ENCODE measurements around the gene CCDC27.

CCDC27 gene

DNA sequence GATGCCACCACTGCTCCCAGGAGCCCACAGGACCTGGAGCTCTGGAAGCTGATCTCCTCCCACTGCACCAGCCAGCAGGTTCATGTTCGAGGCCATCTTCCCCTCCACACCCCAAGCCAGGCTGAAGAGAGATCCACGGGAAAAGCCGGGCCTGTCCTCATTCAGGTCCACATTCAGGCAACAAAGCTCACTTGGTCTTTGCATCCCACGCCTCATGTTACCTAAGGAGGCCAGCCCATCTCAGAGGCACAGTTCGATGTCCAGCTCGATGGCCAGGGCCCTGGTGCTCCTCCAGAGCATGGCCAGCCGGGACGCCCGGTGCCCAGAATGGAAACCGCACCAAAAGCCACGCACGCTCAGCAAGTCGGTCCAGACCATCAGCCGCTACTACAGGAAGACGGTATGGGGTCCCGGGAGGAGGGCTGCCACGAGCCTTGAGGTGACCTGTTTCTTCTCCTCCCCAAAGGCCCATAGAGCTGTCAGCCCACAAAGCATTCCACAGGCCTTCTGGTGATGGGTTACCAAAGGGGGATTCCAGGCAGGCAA lies at the start of gene CCDC27:
Gene CCDC27 (plus strand): TSS at position 51 of the 546 bp plus-strand sequence. CDS start 32 bp downstream, at position 83.
- DNase-seq = no peak

GRCh38 chr1:3702528-3702927 lies 49.7 kb upstream of the CCDC27 start:
- no peak for DNase-seq

- no peak for DNase-seq
Observed at GRCh38 chr1:3702990-3703728, 49.1 kb upstream of the CCDC27 start.

DNA sequence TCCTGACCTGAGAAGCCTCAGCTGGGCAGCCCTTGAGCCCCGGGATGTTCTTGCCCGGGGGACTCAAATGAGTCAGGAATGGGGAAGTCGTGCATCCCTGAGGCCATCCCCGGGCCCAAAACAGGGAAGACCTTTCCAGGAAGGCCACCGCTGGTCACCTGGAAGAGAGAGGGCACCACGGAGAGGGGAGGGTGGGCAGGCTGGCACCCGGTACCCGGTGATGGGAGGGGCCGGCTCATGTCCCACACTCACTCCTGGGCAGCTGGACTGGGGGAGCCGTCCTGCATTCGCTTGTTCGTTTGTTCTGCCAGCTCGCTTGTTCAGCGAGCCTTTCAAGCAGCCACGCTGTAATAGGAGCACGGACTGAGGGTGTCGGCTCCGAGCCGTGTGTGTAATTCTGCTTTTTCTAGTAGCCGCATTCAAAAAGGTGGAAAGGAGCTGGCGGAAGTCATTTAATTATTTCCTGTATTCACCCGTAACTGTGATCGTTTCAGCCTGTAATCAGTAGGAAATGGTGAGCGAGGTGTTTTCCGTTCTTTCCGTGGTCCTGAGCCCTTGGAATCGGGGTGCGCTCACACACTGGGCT lies 48.4 kb upstream of the CCDC27 start:
- DNase-seq = no peak

DNA sequence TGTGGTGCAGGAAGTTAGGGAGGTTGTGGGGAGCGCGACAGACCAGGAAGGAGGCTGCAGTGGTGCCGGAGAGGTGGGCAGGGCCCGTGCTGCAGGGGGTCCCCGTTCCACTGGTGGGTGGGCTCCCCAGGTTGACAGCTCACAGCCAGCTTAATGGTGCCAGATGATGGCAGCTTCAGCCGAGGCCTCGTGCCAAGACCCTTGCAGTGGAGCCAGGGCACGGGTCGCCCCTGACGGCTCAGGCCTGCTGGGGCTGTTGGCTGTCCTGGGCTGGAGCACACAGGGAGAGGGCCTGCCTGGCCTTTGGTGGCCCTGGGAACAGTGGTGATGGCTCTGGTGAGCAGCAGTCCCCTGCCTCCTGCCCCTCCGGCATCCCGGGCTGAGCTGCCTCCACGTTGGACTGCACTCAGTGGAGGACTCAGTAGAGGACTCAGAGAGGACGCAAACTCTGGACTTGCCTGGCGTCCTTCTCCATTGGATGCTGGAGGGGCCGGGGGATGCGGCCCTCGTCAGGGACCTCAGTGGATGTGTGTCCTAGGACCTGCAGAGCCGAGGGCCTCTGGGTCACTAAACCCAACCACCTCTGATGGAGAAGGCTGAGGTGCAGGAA lies 46.8 kb upstream of the CCDC27 start:
- no peak for DNase-seq

DNA sequence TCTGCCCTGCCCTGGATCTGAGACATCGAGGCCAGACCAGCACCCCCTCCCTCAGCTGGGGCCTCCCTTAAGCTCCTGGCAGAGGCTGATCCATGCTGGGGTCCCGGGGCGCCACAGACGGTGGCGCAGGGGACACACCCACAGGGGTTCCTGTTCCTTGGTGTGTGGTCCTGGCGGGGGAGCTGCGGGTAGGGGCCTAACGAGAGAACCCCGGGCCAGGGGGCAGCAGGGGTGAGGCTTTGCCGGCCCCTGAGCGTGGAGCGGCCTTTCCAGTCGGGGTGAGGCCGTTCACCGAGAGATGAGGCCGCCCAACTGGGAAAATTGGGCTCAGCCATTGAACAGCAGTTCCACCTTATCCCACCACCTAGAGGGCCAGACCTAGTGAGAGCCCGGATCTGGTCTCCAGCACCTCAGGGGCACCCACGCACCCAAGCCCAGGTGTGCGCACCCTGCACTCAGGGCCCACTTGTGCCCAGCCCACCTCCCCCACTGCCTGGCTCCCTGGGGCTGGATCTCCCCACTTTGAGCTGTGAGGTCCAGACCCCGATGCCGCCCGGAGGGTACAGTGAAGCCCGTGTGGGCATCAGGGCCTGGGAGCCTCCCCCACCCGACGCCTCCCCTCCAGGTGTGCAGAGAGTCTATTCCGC lies 45.5 kb upstream of the CCDC27 start:
- no peak for DNase-seq

- DNase-seq = no peak
Observed at GRCh38 chr1:3707298-3707938, 44.8 kb upstream of the CCDC27 start.

GRCh38 chr1:3707939-3708328 lies 44.3 kb upstream of the CCDC27 start:
- no peak for DNase-seq

DNA sequence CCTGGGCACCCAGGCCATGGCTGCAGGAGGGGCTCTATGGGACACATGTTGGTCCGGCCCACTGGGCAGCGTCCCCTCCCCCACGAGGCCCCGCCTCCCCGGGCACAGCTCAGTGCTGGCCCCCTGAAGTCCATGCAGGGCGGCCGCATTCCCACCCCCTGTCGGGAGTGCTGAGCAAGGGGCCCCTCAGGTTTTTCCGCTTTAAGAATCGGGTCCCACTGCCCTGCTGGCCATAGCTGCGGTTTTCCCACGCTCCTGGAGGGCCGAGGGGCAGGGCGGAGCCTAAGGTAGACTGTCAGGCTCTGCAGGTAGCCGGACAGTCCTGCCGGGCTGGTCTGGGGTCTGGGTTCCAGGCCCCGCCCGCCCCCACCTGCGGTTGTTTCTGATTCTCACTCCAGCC lies 43.5 kb upstream of the CCDC27 start:
- no peak for DNase-seq

DNA sequence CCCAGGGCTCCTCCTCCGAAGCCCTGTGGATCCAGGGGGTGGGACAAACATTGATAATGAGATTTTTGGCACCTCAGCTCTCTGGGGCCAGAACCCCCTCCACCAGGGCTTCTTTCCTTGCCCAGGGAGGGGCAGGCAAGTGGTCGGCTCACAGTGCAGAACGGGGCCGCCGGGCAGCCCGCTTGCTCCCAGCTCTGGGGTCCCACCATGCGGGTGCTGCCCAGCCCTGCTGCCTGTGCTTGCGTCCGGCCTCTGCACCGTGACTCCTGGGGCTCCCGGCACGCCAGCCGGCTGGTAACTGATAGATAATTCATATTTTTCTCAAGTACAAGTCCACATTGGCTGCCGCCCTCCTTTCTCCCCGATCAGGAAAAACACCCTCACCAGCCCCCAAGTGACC lies 42.0 kb upstream of the CCDC27 start:
- DNase-seq = no peak

DNA sequence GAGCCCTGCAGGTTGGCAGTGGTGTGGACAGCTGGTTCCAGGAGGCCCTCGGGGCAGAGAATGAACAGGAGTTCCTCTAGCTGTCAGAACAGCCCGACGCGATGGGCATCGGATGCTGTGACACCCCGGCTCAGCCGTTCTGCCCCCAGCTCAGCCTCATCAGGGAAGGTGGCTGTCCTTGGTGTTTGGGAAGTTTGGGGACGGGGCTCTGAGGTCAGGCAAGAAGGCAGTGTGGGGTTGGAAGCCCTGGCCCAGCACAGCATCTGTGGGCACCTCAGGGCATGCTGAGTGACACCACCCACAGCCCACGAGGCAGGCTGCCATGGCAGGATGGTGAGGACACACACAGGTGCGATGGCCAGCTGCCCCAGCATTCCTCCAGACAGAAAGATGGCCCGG lies 40.9 kb upstream of the CCDC27 start:
- DNase-seq = no peak

GRCh38 chr1:3711780-3712451 lies 40.3 kb upstream of the CCDC27 start:
- DNase-seq = no peak

GRCh38 chr1:3712573-3713535 lies 39.4 kb upstream of the CCDC27 start:
- no peak for DNase-seq

DNA sequence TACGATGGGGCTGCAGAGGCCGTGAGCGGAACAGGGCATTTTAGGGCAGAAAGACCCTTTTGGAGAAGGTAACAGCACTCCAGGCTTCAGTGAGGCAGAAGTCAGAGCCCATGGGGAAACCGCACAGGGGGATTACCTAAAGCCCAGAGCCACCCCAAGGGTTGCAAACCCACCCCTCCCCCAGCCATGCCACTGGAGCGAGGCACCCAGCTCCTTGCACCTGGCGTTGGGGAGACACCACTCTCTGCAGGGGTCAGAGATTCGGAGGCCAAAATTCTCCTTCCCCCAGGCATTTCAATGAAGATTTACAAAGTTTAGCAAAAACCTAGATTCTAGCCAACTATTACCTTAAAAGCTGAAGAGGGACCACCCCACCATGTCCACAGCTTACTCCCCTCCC lies 38.4 kb upstream of the CCDC27 start:
- DNase-seq = no peak

DNA sequence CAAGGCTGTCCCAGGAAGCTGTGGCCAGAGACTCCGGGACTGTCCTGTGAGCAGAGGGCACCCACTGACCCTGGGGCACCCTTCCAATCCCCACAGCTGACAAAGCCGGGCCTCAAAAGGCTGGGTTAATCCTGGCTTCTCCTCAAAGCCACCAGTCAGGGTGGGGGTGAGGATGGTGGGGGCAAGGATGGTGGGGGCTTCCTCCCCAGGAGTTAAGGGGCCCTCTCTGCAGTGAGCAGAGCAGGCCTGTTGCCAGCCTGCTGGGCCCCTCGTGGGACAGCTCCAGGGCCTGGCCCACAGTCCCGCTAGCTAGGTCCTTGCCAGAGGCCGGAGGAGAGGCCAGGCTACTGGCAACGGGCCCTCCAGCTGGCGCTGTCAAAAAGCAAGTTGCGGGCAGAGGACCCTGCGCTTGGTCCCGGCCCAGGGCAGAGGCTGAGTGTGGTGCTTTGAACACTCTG lies 37.9 kb upstream of the CCDC27 start:
- DNase-seq = no peak

DNA sequence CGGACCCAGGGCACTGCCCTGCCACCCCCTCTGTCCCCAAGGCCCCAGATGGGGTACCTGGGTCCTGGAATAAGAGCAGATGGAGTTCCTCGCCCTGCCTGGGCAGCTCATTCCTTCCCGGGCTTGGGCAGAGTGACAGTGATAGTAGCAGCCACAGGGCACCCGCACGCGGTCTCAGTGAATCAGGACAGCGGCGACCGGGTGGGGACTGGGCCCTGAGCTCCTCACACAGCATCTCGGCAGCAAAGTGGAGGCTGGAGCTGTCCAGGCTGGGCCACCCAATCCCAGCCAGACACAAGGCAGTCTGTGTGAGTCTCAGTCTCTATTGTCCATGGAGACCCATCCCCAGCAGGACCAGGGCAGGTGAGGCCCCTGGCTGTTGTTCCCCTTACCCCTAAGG lies 37.4 kb upstream of the CCDC27 start:
- DNase-seq = no peak

DNA sequence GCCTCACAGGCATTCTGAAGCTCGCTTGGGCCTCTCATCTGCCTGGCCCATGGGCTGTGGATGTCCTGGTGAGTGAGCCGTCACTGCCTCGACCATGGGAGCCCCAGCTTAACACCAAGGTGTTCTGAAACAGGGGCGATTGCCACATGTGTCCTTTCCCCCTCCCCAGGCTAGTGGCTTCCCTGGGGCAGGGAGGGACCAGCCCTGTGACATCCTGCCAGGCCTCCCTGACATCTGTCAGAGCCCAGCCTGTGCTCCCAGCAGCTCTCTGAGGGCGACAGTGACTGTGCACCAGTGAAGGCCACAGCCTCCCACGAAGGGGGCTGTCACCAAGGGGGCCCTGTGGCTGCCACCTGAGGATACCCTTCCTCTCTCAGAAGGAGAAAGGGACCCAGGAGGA lies 35.9 kb upstream of the CCDC27 start:
- DNase-seq = no peak

- no peak for DNase-seq
Observed at GRCh38 chr1:3717041-3717714, 35.1 kb upstream of the CCDC27 start.

GRCh38 chr1:3717715-3718601 lies 34.3 kb upstream of the CCDC27 start:
- no peak for DNase-seq

DNA sequence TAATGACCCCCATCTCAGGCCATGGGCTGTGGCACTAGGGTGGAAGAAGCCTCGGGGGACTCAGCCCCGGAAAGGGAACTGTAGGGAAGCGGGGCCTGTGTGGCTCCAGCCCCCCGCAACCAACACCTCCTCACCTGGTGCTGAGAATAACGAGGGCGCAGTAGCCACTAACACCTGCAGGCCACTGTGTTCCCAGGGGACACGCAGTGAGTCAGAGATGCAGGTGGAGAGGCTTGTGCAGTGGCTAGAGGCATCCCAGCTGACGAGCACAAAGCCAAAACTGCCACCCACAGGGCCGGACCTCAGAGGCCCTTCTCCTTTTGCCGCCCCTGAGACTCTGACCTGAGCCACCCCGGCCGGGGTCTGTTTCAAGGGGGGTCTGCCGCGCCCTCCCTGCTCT lies 33.5 kb upstream of the CCDC27 start:
- DNase-seq = no peak

Measured in NK-92 treated with Interleukin-12 subunit alpha and Interleukin-12 subunit beta, amount 100 ng/mL, for 24 hours (cell line).